Nephron (organoid): Measurements from ENCODE around the gene TRAPPC2L.

Experiments
- H3K27ac Mint-ChIP-seq, 3 experiments: 2 replicates each; pipeline ENCODE4 v1.8.0; 2020; ENCODE audit warnings: mixed read lengths in 3 of 3, mild to moderate bottlenecking in 2 of 3, moderate library complexity in 1 of 3
- H3K27me3 Mint-ChIP-seq: 2 replicates; pipeline ENCODE4 v1.8.0; 2021; ENCODE audit warnings: low read depth, mild to moderate bottlenecking, moderate library complexity, mixed read lengths
- H3K36me3 Mint-ChIP-seq: 2 replicates; pipeline ENCODE4 v1.8.0; 2020; ENCODE audit warnings: low read depth, mixed read lengths
- H3K4me1 Mint-ChIP-seq: 2 replicates; pipeline ENCODE4 v1.8.0; 2020; ENCODE audit warnings: mixed read lengths
- H3K4me3 Mint-ChIP-seq, 3 experiments: 2 replicates each; pipeline ENCODE4 v1.8.0; 2020; ENCODE audit warnings: mild to moderate bottlenecking in 3 of 3, mixed read lengths in 3 of 3, moderate library complexity in 2 of 3
- H3K9me3 Mint-ChIP-seq: 2 replicates; pipeline ENCODE4 v1.8.0; 2020; ENCODE audit warnings: mixed read lengths
- CTCF ChIP-seq, 3 experiments: fragments of 200-600 bp; sonication (generic); IDR thresholded peaks; one replicate each; pipeline ENCODE4 v1.5.0; 2021; ENCODE audit warnings: antibody characterized with exemption in 3 of 3; ENCODE audit not compliant: unreplicated experiment in 3 of 3

TRAPPC2L gene

GRCh38 chr16:88856828-88857727 is at the start of gene TRAPPC2L, which contains the start of gene GALNS:
Gene TRAPPC2L (plus strand): TSS chr16:88857127. CDS start chr16:88857151, 24 bp downstream.
Gene GALNS (minus strand): TSS chr16:88856947. CDS start chr16:88856877, 70 bp downstream.
- Mint-ChIP-seq H3K4me3 (peak within 1 kb of the TSS; percentile 95 to 97 (median 97)), H3K4me1 (peaks cover 14% of the 10 kb centered on the region), H3K9me3 (no peaks in the 10 kb centered on the region), H3K27me3 (no peaks in the 10 kb centered on the region), H3K36me3 (peaks cover 10% of the 10 kb centered on the region), H3K27ac (peak within 1 kb of the TSS; percentile 56 to 80 (median 70))
- no peak for TF ChIP-seq CTCF (IDR thresholded peaks at IDR 0.05; ENCODE audit: unreplicated experiment in 3 of 3)

GRCh38 chr16:88807142-88807625 is 49.7 kb upstream of the TRAPPC2L start:
- no peaks in the 10 kb centered on the region for H3K27me3 Mint-ChIP-seq
- peaks cover 5% of the 10 kb centered on the region for H3K36me3 Mint-ChIP-seq
- no peak for TF ChIP-seq CTCF (IDR thresholded peaks at IDR 0.05; ENCODE audit: unreplicated experiment in 3 of 3)
- peak overlapping the region in 1 of 3 experiments; percentile 65 for H3K4me3 Mint-ChIP-seq
- H3K4me1 Mint-ChIP-seq, result no peaks in the 10 kb centered on the region
- H3K27ac Mint-ChIP-seq, result no peak overlapping the region
- no peaks in the 10 kb centered on the region for H3K9me3 Mint-ChIP-seq

GRCh38 chr16:88807626-88808453 is 49.1 kb upstream of the TRAPPC2L start:
- Mint-ChIP-seq H3K4me1 (no peaks in the 10 kb centered on the region), H3K27me3 (no peaks in the 10 kb centered on the region), H3K4me3 (peak overlapping the region; percentile 29 to 65 (median 37)), H3K27ac (no peak overlapping the region), H3K36me3 (peaks cover 5% of the 10 kb centered on the region), H3K9me3 (no peaks in the 10 kb centered on the region)
- no peak for TF ChIP-seq CTCF (IDR thresholded peaks at IDR 0.05; ENCODE audit: unreplicated experiment in 3 of 3)

GRCh38 chr16:88809068-88809675 is 47.8 kb upstream of the TRAPPC2L start:
- Mint-ChIP-seq H3K27ac (no peak overlapping the region), H3K4me3 (peak overlapping the region; percentile 19 to 66 (median 62)), H3K9me3 (no peaks in the 10 kb centered on the region), H3K36me3 (peaks cover 5% of the 10 kb centered on the region), H3K4me1 (no peaks in the 10 kb centered on the region), H3K27me3 (no peaks in the 10 kb centered on the region)
- TF ChIP-seq CTCF (IDR thresholded peaks at IDR 0.05; ENCODE audit: unreplicated experiment in 3 of 3), result no peak

GRCh38 chr16:88809676-88810165 is 47.2 kb upstream of the TRAPPC2L start:
- Mint-ChIP-seq H3K27ac (no peak overlapping the region), H3K27me3 (no peaks in the 10 kb centered on the region), H3K36me3 (peaks cover 5% of the 10 kb centered on the region), H3K4me1 (no peaks in the 10 kb centered on the region), H3K4me3 (peak overlapping the region; percentile 62 to 95 (median 95)), H3K9me3 (no peaks in the 10 kb centered on the region)
- TF ChIP-seq CTCF (IDR thresholded peaks at IDR 0.05; ENCODE audit: unreplicated experiment in 3 of 3), result no peak
